Measurements from ENCODE around the gene FAM174B. TPM values are rescaled to one million over a fixed set of nuclear protein-coding genes. Genes with fewer than 3 reads are reported as not detected.

The FAM174B gene
- total and polyA plus RNA-seq, 9 donors = 2.5 to 31.5 (median 15.4) TPM

- 95 to 98% (median 95%) methylated on average over 12 of the region's 12 CpGs for WGBS, 3 donors
- Histone ChIP-seq H3K36me3 (no peaks in the 10 kb centered on the region), H3K4me3 (no peak overlapping the region), H3K27ac (no peak overlapping the region), H3K9me3 (no peaks in the 10 kb centered on the region), H3K4me1 (ENCODE audit: insufficient read depth) (peaks cover 20% of the 10 kb centered on the region), H3K27me3 (no peaks in the 10 kb centered on the region)
- no peak for TF ChIP-seq CTCF (IDR thresholded peaks at IDR 0.05)
- no peak for TF ChIP-seq POLR2A (IDR thresholded peaks at IDR 0.05)
- TF ChIP-seq EP300 (IDR thresholded peaks at IDR 0.05) = no peak
- intact Hi-C loops (cut with DNase I) = no loop called here
- no peak for DNase-seq
Observed at GRCh38 chr15:92636401-92636907, 19.1 kb downstream of the FAM174B start.

- H3K27ac ChIP-seq = no peak overlapping the region
- no peaks in the 10 kb centered on the region for H3K27me3 ChIP-seq
- no peaks in the 10 kb centered on the region for H3K9me3 ChIP-seq
- TF ChIP-seq EP300 (IDR thresholded peaks at IDR 0.05) (no peak), POLR2A (IDR thresholded peaks at IDR 0.05) (no peak), CTCF (IDR thresholded peaks at IDR 0.05) (no peak)
- 84 to 91% (median 85%) methylated on average over 7 of the region's 7 CpGs for WGBS, 3 donors
- intact Hi-C loops (cut with DNase I) = no loop called here
- peaks cover 20% of the 10 kb centered on the region for H3K4me1 ChIP-seq (ENCODE audit: insufficient read depth)
- H3K36me3 ChIP-seq = no peaks in the 10 kb centered on the region
- no peak for DNase-seq
- no peak overlapping the region for H3K4me3 ChIP-seq
Observed at GRCh38 chr15:92634671-92635201, 20.8 kb downstream of the FAM174B start.

GRCh38 chr15:92634060-92634459 is 21.5 kb downstream of the FAM174B start:
- 84 to 90% (median 85%) methylated on average over 4 of the region's 4 CpGs for WGBS, 3 donors
- H3K27ac ChIP-seq = no peak overlapping the region

GRCh38 chr15:92633418-92633817 is 22.2 kb downstream of the FAM174B start:
- peak in 1 of 5 donors; percentile 2 for DNase-seq
- H3K36me3 ChIP-seq = no peaks in the 10 kb centered on the region
- TF ChIP-seq POLR2A (IDR thresholded peaks at IDR 0.05) (no peak), EP300 (IDR thresholded peaks at IDR 0.05) (no peak), CTCF (IDR thresholded peaks at IDR 0.05) (no peak)
- H3K9me3 ChIP-seq = no peaks in the 10 kb centered on the region
- H3K27ac ChIP-seq = no peak overlapping the region
- H3K4me3 ChIP-seq = no peak overlapping the region
- intact Hi-C loops (cut with DNase I) = no loop called here
- 83 to 88% (median 87%) methylated on average over 6 of the region's 6 CpGs for WGBS, 3 donors
- H3K4me1 ChIP-seq (ENCODE audit: insufficient read depth) = peaks cover 10% of the 10 kb centered on the region
- no peaks in the 10 kb centered on the region for H3K27me3 ChIP-seq

More at GRCh38 chr15:92634060-92634459, 21.5 kb downstream of the FAM174B start:
- Histone ChIP-seq H3K9me3 (no peaks in the 10 kb centered on the region), H3K27me3 (no peaks in the 10 kb centered on the region), H3K4me1 (ENCODE audit: insufficient read depth) (peaks cover 16% of the 10 kb centered on the region), H3K4me3 (no peak overlapping the region), H3K36me3 (no peaks in the 10 kb centered on the region)
- intact Hi-C loops (cut with DNase I) = no loop called here
- DNase-seq = no peak
- TF ChIP-seq CTCF (IDR thresholded peaks at IDR 0.05) (no peak), POLR2A (IDR thresholded peaks at IDR 0.05) (no peak), EP300 (IDR thresholded peaks at IDR 0.05) (no peak)

Data from ovary (tissue), 9 donors.